OCI-LY3 (cell line): ENCODE results near the gene SPATA22.
A peak's percentile ranks its signal among the peaks of the same experiment; 100 is the strongest.

Source experiments
- H2AFZ ChIP-seq: fragments of 200-600, 300-600 bp; shearing (Covaris generic); 2 replicates; pipeline ENCODE4 v1.6.0; 2014; ENCODE audit warnings: antibody characterized with exemption, low read depth, low read length
- H3K27ac ChIP-seq: fragments of 200-600, 300-600 bp; sonication (generic); 2 replicates; pipeline ENCODE4 v1.5.1; 2014; ENCODE audit warnings: mild to moderate bottlenecking, low read length, moderate library complexity, mixed read lengths
- H3K27me3 ChIP-seq: fragments of 200-600, 300-600 bp; sonication (generic); 2 replicates; pipeline ENCODE4 v1.6.1; 2014; ENCODE audit warnings: low read depth, low read length, mixed read lengths
- H3K36me3 ChIP-seq: fragments of 200-600, 300-600 bp; sonication (generic); replicated peaks from 2 replicates; pipeline ENCODE3; 2014; ENCODE audit warnings: low read depth, low read length, mixed read lengths
- H3K4me1 ChIP-seq: fragments of 300-600, 200-600 bp; sonication (generic); 2 replicates; pipeline ENCODE4 v1.6.1; 2014; ENCODE audit warnings: low read length, mixed read lengths
- H3K4me2 ChIP-seq: fragments of 200-600, 300-600 bp; sonication (generic); 2 replicates; pipeline ENCODE4 v1.6.1; 2014; ENCODE audit warnings: low read length, mixed read lengths
- H3K4me3 ChIP-seq: fragments of 300-600, 200-600 bp; sonication (generic); 2 replicates; pipeline ENCODE4 v1.5.1; 2014; ENCODE audit warnings: antibody characterized with exemption, mild to moderate bottlenecking, low read length, moderate library complexity
- H3K79me2 ChIP-seq: fragments of 300-600, 200-600 bp; shearing (Covaris generic); 2 replicates; pipeline ENCODE4 v1.6.1; 2014; ENCODE audit warnings: mild to moderate bottlenecking, low read length, mixed read lengths
- H3K9ac ChIP-seq: fragments of 300-600, 200-600 bp; shearing (Covaris generic); 2 replicates; pipeline ENCODE4 v1.6.0; 2014; ENCODE audit warnings: mild to moderate bottlenecking, low read length, moderate library complexity
- H3K9me3 ChIP-seq: fragments of 200-600, 300-600 bp; shearing (Covaris generic); 2 replicates; pipeline ENCODE4 v1.6.1; 2014; ENCODE audit warnings: low read length, mixed read lengths; ENCODE audit not compliant: insufficient read depth
- H4K20me1 ChIP-seq: fragments of 200-600, 300-600 bp; sonication (generic); 2 replicates; pipeline ENCODE4 v1.6.1; 2016; ENCODE audit warnings: low read length, mixed read lengths; ENCODE audit not compliant: insufficient read depth
- CTCF ChIP-seq: fragments of 200-600, 300-600 bp; sonication (generic); IDR thresholded peaks from 2 replicates; pipeline ENCODE4 v1.5.1; 2014; ENCODE audit warnings: antibody characterized with exemption, low read length, low read depth
- EZH2phosphoT487 ChIP-seq: fragments of 200-600 bp; shearing (Covaris generic); IDR thresholded peaks from 2 replicates; pipeline ENCODE4 v1.6.1; 2018; ENCODE audit warnings: antibody characterized with exemption, mixed run types, low read depth

SPATA22 gene

GRCh38 chr17:3448059-3448665, 23.5 kb downstream of the SPATA22 start:
- H4K20me1 ChIP-seq = no peaks in the 10 kb centered on the region
- H3K4me2 ChIP-seq = no peak overlapping the region
- no peaks in the 10 kb centered on the region for H3K79me2 ChIP-seq
- TF ChIP-seq EZH2phosphoT487 (no peak), CTCF (no peak)
- H3K4me1 ChIP-seq = no peaks in the 10 kb centered on the region
- H3K9me3 ChIP-seq = no peaks in the 10 kb centered on the region
- H3K9ac ChIP-seq = no peak overlapping the region
- no peaks in the 10 kb centered on the region for H3K36me3 ChIP-seq
- no peak overlapping the region for H3K27ac ChIP-seq
- no peak overlapping the region for H3K4me3 ChIP-seq
- no peaks in the 10 kb centered on the region for H3K27me3 ChIP-seq
- H2AFZ ChIP-seq = no peak overlapping the region

GRCh38 chr17:3447625-3448024, 24.0 kb downstream of the SPATA22 start:
- Histone ChIP-seq H3K4me2 (no peak overlapping the region), H3K36me3 (no peaks in the 10 kb centered on the region), H3K4me1 (no peaks in the 10 kb centered on the region), H3K27ac (no peak overlapping the region), H3K9me3 (no peaks in the 10 kb centered on the region), H4K20me1 (no peaks in the 10 kb centered on the region), H2AFZ (no peak overlapping the region), H3K27me3 (no peaks in the 10 kb centered on the region), H3K9ac (no peak overlapping the region), H3K4me3 (no peak overlapping the region), H3K79me2 (no peaks in the 10 kb centered on the region)
- TF ChIP-seq EZH2phosphoT487 (no peak), CTCF (peak; percentile 32)

- no peak overlapping the region for H3K4me3 ChIP-seq
- no peak overlapping the region for H3K4me2 ChIP-seq
- no peak overlapping the region for H3K27ac ChIP-seq
- no peak overlapping the region for H3K9ac ChIP-seq
- no peak for TF ChIP-seq EZH2phosphoT487
- TF ChIP-seq CTCF = no peak
- H3K36me3 ChIP-seq = no peaks in the 10 kb centered on the region
- no peaks in the 10 kb centered on the region for H3K79me2 ChIP-seq
- no peak overlapping the region for H2AFZ ChIP-seq
- H4K20me1 ChIP-seq = no peaks in the 10 kb centered on the region
- no peaks in the 10 kb centered on the region for H3K4me1 ChIP-seq
- no peaks in the 10 kb centered on the region for H3K9me3 ChIP-seq
- H3K27me3 ChIP-seq = no peaks in the 10 kb centered on the region
Observed at GRCh38 chr17:3440451-3440850, 31.2 kb downstream of the SPATA22 start.

- H3K27me3 ChIP-seq = no peaks in the 10 kb centered on the region
- no peak overlapping the region for H2AFZ ChIP-seq
Observed at GRCh38 chr17:3438368-3438767, 33.3 kb downstream of the SPATA22 start.

More at GRCh38 chr17:3438368-3438767, 33.3 kb downstream of the SPATA22 start:
- no peaks in the 10 kb centered on the region for H3K79me2 ChIP-seq
- no peaks in the 10 kb centered on the region for H3K9me3 ChIP-seq
- H3K4me1 ChIP-seq = no peaks in the 10 kb centered on the region
- no peak overlapping the region for H3K4me3 ChIP-seq
- no peak overlapping the region for H3K27ac ChIP-seq
- no peak overlapping the region for H3K9ac ChIP-seq
- no peak for TF ChIP-seq EZH2phosphoT487
- TF ChIP-seq CTCF = no peak
- H4K20me1 ChIP-seq = no peaks in the 10 kb centered on the region
- H3K4me2 ChIP-seq = no peak overlapping the region
- H3K36me3 ChIP-seq = no peaks in the 10 kb centered on the region
